Hepatocyte (in vitro differentiated cells): Measurements from ENCODE around the gene MTR. TPM values are rescaled to one million over a fixed set of nuclear protein-coding genes. Genes with fewer than 3 reads are reported as not detected.

Experiments used
- DNase-seq: peaks from one replicate; pipeline ENCODE4 v3.0.0-alpha.2; 2016; ENCODE audit warnings: low spot score
- H2AFZ ChIP-seq: fragments of 200-600 bp; sonication (generic); 2 replicates; pipeline ENCODE4 v1.6.0; 2016; ENCODE audit warnings: antibody characterized with exemption, mild to moderate bottlenecking
- H3K27ac ChIP-seq: fragments of 200-600 bp; sonication (generic); 2 replicates; pipeline ENCODE4 v1.5.1; 2016; ENCODE audit warnings: mild to moderate bottlenecking
- H3K27me3 ChIP-seq: fragments of 200-600 bp; sonication (generic); 2 replicates; pipeline ENCODE4 v1.6.1; 2016
- H3K36me3 ChIP-seq: fragments of 200-600 bp; sonication (generic); replicated peaks from 2 replicates; pipeline ENCODE4 v1.5.1; 2016; ENCODE audit warnings: low read depth; ENCODE audit not compliant: insufficient read depth
- H3K4me1 ChIP-seq: fragments of 200-600 bp; sonication (generic); 2 replicates; pipeline ENCODE4 v1.5.1; 2016; ENCODE audit warnings: mild to moderate bottlenecking, moderate library complexity; ENCODE audit not compliant: insufficient read depth
- H3K4me2 ChIP-seq: fragments of 200-600 bp; sonication (generic); 2 replicates; pipeline ENCODE4 v1.6.0; 2016
- H3K4me3 ChIP-seq: fragments of 200-600 bp; sonication (generic); 2 replicates; pipeline ENCODE4 v1.5.1; 2016; ENCODE audit warnings: mild to moderate bottlenecking
- H3K79me2 ChIP-seq: fragments of 200-600 bp; sonication (generic); 2 replicates; pipeline ENCODE4 v1.6.0; 2017; ENCODE audit warnings: mild to moderate bottlenecking
- H3K9me2 ChIP-seq: fragments of 200-600 bp; sonication (generic); replicated peaks from 2 replicates; pipeline ENCODE4 v1.6.0; 2017; ENCODE audit warnings: mild to moderate bottlenecking; ENCODE audit not compliant: insufficient read depth
- H3K9me3 ChIP-seq: fragments of 200-600 bp; sonication (generic); 2 replicates; pipeline ENCODE4 v1.5.1; 2016; ENCODE audit warnings: low read depth, mild to moderate bottlenecking
- H4K20me1 ChIP-seq: fragments of 200-600 bp; sonication (generic); 2 replicates; pipeline ENCODE4 v1.6.0; 2016; ENCODE audit warnings: mild to moderate bottlenecking; ENCODE audit not compliant: insufficient read depth, poor library complexity, severe bottlenecking
- CTCF ChIP-seq: fragments of 200-600 bp; sonication (generic); IDR thresholded peaks from 2 replicates; pipeline ENCODE4 v1.5.1; 2016; ENCODE audit warnings: antibody characterized with exemption, mild to moderate bottlenecking; ENCODE audit not compliant: poor library complexity
- EZH2 ChIP-seq: fragments of 200-600 bp; sonication (generic); IDR thresholded peaks from 2 replicates; pipeline ENCODE4 v1.6.1; 2016; ENCODE audit warnings: antibody characterized with exemption, mild to moderate bottlenecking, borderline replicate concordance
- EZH2phosphoT487 ChIP-seq: fragments of 200-600 bp; sonication (generic); IDR thresholded peaks from one replicate; pipeline ENCODE4 v1.6.1; 2018; ENCODE audit warnings: antibody characterized with exemption, mild to moderate bottlenecking, low read depth, moderate library complexity; ENCODE audit not compliant: unreplicated experiment, severe bottlenecking
- WGBS: methylation state at CpG from one replicate; pipeline ENCODE4 v1.1.6; 2016; ENCODE audit warnings: low lambda C conversion rate; ENCODE audit errors: missing lambda C conversion rate; 5-methylcytosine and 5-hydroxymethylcytosine counted together
- polyA plus RNA-seq: library from polyadenylated mRNA; unstranded; fragments of >200 nt; fragmentation: Nextera tagmentation; extraction: Ambion mirVana; gene quantifications from 2 replicates; pipeline ENCODE4 v1.2.1, GENCODE V29; 2016
- total RNA-seq: library from RNA; depleted of rRNA; stranded (reverse); fragments of >200 nt; gene quantifications from 2 replicates; pipeline ENCODE4 v1.2.3, GENCODE V29; 2014

The MTR gene
- total and polyA plus RNA-seq, 2 experiments from 2014 or later = 9.6 to 23.8 TPM

- Histone ChIP-seq H3K27ac (no peak overlapping the region), H3K4me3 (no peak overlapping the region)
- TF ChIP-seq EZH2phosphoT487 = no peak
- TF ChIP-seq CTCF = no peak
- TF ChIP-seq EZH2 = no peak
These were observed 101.6 kb downstream of the MTR start for GRCh38 chr1:236896716-236897115.

GRCh38 chr1:236904892-236905741 lies 110.0 kb downstream of the MTR start:
- Histone ChIP-seq H3K9me2 (no peaks in the 10 kb centered on the region), H3K79me2 (no peaks in the 10 kb centered on the region), H3K9me3 (no peaks in the 10 kb centered on the region), H3K4me1 (peaks cover 6% of the 10 kb centered on the region), H3K4me3 (no peak overlapping the region), H3K4me2 (no peak overlapping the region), H2AFZ (no peak overlapping the region), H4K20me1 (no peaks in the 10 kb centered on the region), H3K27ac (no peak overlapping the region), H3K27me3 (no peaks in the 10 kb centered on the region), H3K36me3 (no peaks in the 10 kb centered on the region)
- DNase-seq = peak; percentile 49
- TF ChIP-seq CTCF (no peak), EZH2phosphoT487 (no peak), EZH2 (no peak)
- WGBS = 74% methylated on average over 5 of the region's 5 CpGs

More at GRCh38 chr1:236896716-236897115, 101.6 kb downstream of the MTR start:
- no peaks in the 10 kb centered on the region for H3K79me2 ChIP-seq
- no peaks in the 10 kb centered on the region for H3K27me3 ChIP-seq
- no peaks in the 10 kb centered on the region for H3K9me2 ChIP-seq
- no peak for DNase-seq
- no peaks in the 10 kb centered on the region for H3K36me3 ChIP-seq
- no peaks in the 10 kb centered on the region for H3K9me3 ChIP-seq
- no peaks in the 10 kb centered on the region for H3K4me1 ChIP-seq
- 100% methylated on average over 2 of the region's 2 CpGs for WGBS
- no peak overlapping the region for H3K4me2 ChIP-seq
- no peak overlapping the region for H2AFZ ChIP-seq
- no peaks in the 10 kb centered on the region for H4K20me1 ChIP-seq

- no peak overlapping the region for H3K27ac ChIP-seq
- peak overlapping the region; percentile 42 for H3K4me2 ChIP-seq
- H3K4me3 ChIP-seq = no peak overlapping the region
- H3K79me2 ChIP-seq = no peaks in the 10 kb centered on the region
- no peak for TF ChIP-seq EZH2
- no peak for TF ChIP-seq EZH2phosphoT487
- TF ChIP-seq CTCF = no peak
- DNase-seq = no peak
- no peaks in the 10 kb centered on the region for H4K20me1 ChIP-seq
- H3K9me2 ChIP-seq = no peaks in the 10 kb centered on the region
- no peaks in the 10 kb centered on the region for H3K27me3 ChIP-seq
- H3K36me3 ChIP-seq = no peaks in the 10 kb centered on the region
- 28% methylated on average over 7 of the region's 7 CpGs for WGBS
- H2AFZ ChIP-seq = no peak overlapping the region
- peaks cover 6% of the 10 kb centered on the region for H3K4me1 ChIP-seq
- no peaks in the 10 kb centered on the region for H3K9me3 ChIP-seq
These were observed 112.1 kb downstream of the MTR start for GRCh38 chr1:236907205-236907604.
